ENCODE results near the gene NAV3. TPM values are rescaled to one million over a fixed set of nuclear protein-coding genes. Genes with fewer than 3 reads are reported as not detected.

Gene NAV3
- total RNA-seq, 2 experiments from 2014 or later: not detected

- intact Hi-C loops (cut with DNase I, micrococcal nuclease): no loop called here
- Histone ChIP-seq H3K4me1 (ENCODE audit: insufficient read depth, low read length) (no peaks in the 10 kb centered on the region), H3K27ac (ENCODE audit: low read depth in 1 of 2, low read length in 2 of 2) (no peak overlapping the region), H3K27me3 (ENCODE audit: control insufficient read depth in 1 of 2, insufficient read depth in 2 of 2, low read length in 2 of 2) (no peaks in the 10 kb centered on the region), H3K4me3 (ENCODE audit: low read length) (no peak overlapping the region), H3K9me3 (ENCODE audit: control insufficient read depth in 1 of 2, insufficient read depth in 1 of 2, low read length in 2 of 2) (no peaks in the 10 kb centered on the region), H3K36me3 (ENCODE audit: insufficient read depth, low read length) (no peaks in the 10 kb centered on the region)
- TF ChIP-seq CTCF (IDR thresholded peaks at IDR 0.05): no peak
- Mint-ChIP-seq H3K4me3 (no peak overlapping the region), H3K27ac (no peak overlapping the region), H3K9me3 (peaks cover 2% of the 10 kb centered on the region), H3K36me3 (ENCODE audit: low read depth) (no peaks in the 10 kb centered on the region), H3K4me1 (ENCODE audit: low read depth) (no peaks in the 10 kb centered on the region), H3K27me3 (no peaks in the 10 kb centered on the region)
- DNase-seq (no peak), ATAC-seq (ENCODE audit: poor library complexity) (no peak)
- ChIA-PET POLR2A (no interaction called here), CTCF (no interaction called here)
Observed at GRCh38 chr12:78035901-78036606, 205.4 kb downstream of the NAV3 start.

GRCh38 chr12:78036874-78037273 is 206.2 kb downstream of the NAV3 start:
- Histone ChIP-seq H3K36me3 (ENCODE audit: insufficient read depth, low read length) (no peaks in the 10 kb centered on the region), H3K4me3 (ENCODE audit: low read length) (no peak overlapping the region), H3K27ac (ENCODE audit: low read depth in 1 of 2, low read length in 2 of 2) (no peak overlapping the region), H3K27me3 (ENCODE audit: control insufficient read depth in 1 of 2, insufficient read depth in 2 of 2, low read length in 2 of 2) (no peaks in the 10 kb centered on the region), H3K4me1 (ENCODE audit: insufficient read depth, low read length) (no peaks in the 10 kb centered on the region), H3K9me3 (ENCODE audit: control insufficient read depth in 1 of 2, insufficient read depth in 1 of 2, low read length in 2 of 2) (no peaks in the 10 kb centered on the region)
- ChIA-PET POLR2A (no interaction called here), CTCF (no interaction called here)
- no peaks in the 10 kb centered on the region for H3K27me3 Mint-ChIP-seq
- ATAC-seq (ENCODE audit: poor library complexity): no peak
- peaks cover 4% of the 10 kb centered on the region for H3K9me3 Mint-ChIP-seq
- no peak overlapping the region for H3K4me3 Mint-ChIP-seq
- no peak overlapping the region for H3K27ac Mint-ChIP-seq
- no peaks in the 10 kb centered on the region for H3K4me1 Mint-ChIP-seq (ENCODE audit: low read depth)
- intact Hi-C loops (cut with DNase I, micrococcal nuclease): no loop called here
- no peak for DNase-seq
- TF ChIP-seq CTCF (IDR thresholded peaks at IDR 0.05): no peak
- no peaks in the 10 kb centered on the region for H3K36me3 Mint-ChIP-seq (ENCODE audit: low read depth)

- H3K4me1 ChIP-seq (ENCODE audit: insufficient read depth, low read length): no peaks in the 10 kb centered on the region
- CTCF ChIA-PET: no interaction called here
- no peak overlapping the region for H3K4me3 Mint-ChIP-seq
Observed at GRCh38 chr12:78037707-78038106, 207.0 kb downstream of the NAV3 start.

More at GRCh38 chr12:78037707-78038106, 207.0 kb downstream of the NAV3 start:
- H3K27ac ChIP-seq (ENCODE audit: low read depth in 1 of 2, low read length in 2 of 2): no peak overlapping the region
- intact Hi-C loops (cut with DNase I, micrococcal nuclease): no loop called here
- TF ChIP-seq CTCF (IDR thresholded peaks at IDR 0.05): no peak
- Mint-ChIP-seq H3K4me1 (ENCODE audit: low read depth) (no peaks in the 10 kb centered on the region), H3K36me3 (ENCODE audit: low read depth) (no peaks in the 10 kb centered on the region), H3K27me3 (no peaks in the 10 kb centered on the region), H3K9me3 (peaks cover 5% of the 10 kb centered on the region), H3K27ac (no peak overlapping the region)
- H3K27me3 ChIP-seq (ENCODE audit: control insufficient read depth in 1 of 2, insufficient read depth in 2 of 2, low read length in 2 of 2): no peaks in the 10 kb centered on the region
- ATAC-seq (ENCODE audit: poor library complexity) (no peak), DNase-seq (no peak)
- H3K36me3 ChIP-seq (ENCODE audit: insufficient read depth, low read length): no peaks in the 10 kb centered on the region
- POLR2A ChIA-PET: no interaction called here
- no peak overlapping the region for H3K4me3 ChIP-seq (ENCODE audit: low read length)
- H3K9me3 ChIP-seq (ENCODE audit: control insufficient read depth in 1 of 2, insufficient read depth in 1 of 2, low read length in 2 of 2): no peaks in the 10 kb centered on the region
